ENCODE measurements around the gene VEGFD. TPM values are rescaled to one million over a fixed set of nuclear protein-coding genes. Genes with fewer than 3 reads are reported as not detected.

Gene VEGFD
- total RNA-seq, 1 donor from 2014 or later = 1.2 TPM

DNA sequence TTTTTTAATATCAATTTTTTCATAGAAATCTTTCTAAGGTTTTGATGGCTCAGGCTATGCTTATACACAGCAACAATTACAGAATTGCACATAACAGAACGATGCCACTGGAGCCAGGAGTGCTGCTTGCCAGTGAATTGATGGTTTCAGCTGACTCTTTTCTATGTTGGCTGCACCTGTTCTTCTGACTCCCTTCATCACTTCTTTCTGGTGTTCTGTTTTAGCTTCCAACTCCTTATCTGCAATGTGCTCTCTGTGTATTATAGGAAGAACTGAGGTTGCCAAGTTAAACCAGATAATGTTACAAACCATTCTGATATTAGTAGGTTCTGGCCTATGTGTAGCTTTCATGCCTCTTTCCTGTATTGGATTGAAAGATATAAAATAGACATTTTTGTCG is 11.6 kb upstream of the VEGFD start:
- Mint-ChIP-seq H3K27me3 (ENCODE audit: low read depth) (no peaks in the 10 kb centered on the region), H3K27ac (ENCODE audit: unreplicated experiment) (no peak overlapping the region), H3K4me1 (no peaks in the 10 kb centered on the region), H3K4me3 (no peak overlapping the region), H3K36me3 (ENCODE audit: low read depth) (peaks cover 17% of the 10 kb centered on the region), H3K9me3 (no peaks in the 10 kb centered on the region)
- DNase-seq (ENCODE audit: low read depth, low spot score) = no peak
- no peak for TF ChIP-seq CTCF (conservative IDR thresholded peaks at IDR 0.05)

GRCh38 chrX:15391850-15392249 is 7.6 kb upstream of the VEGFD start:
- Mint-ChIP-seq H3K9me3 (no peaks in the 10 kb centered on the region), H3K27me3 (ENCODE audit: low read depth) (no peaks in the 10 kb centered on the region), H3K36me3 (ENCODE audit: low read depth) (peaks cover 9% of the 10 kb centered on the region), H3K27ac (ENCODE audit: unreplicated experiment) (no peak overlapping the region), H3K4me3 (no peak overlapping the region), H3K4me1 (no peaks in the 10 kb centered on the region)
- no peak for DNase-seq (ENCODE audit: low read depth, low spot score)
- TF ChIP-seq CTCF (conservative IDR thresholded peaks at IDR 0.05) = no peak

GRCh38 chrX:15382813-15383212 is 1.4 kb downstream of the VEGFD start:
- Mint-ChIP-seq H3K27me3 (ENCODE audit: low read depth) (no peaks in the 10 kb centered on the region), H3K4me1 (peaks cover 20% of the 10 kb centered on the region), H3K4me3 (no peak overlapping the region), H3K27ac (ENCODE audit: unreplicated experiment) (no peak overlapping the region), H3K9me3 (no peaks in the 10 kb centered on the region), H3K36me3 (ENCODE audit: low read depth) (peaks cover 13% of the 10 kb centered on the region)
- no peak for TF ChIP-seq CTCF (conservative IDR thresholded peaks at IDR 0.05)
- no peak for DNase-seq (ENCODE audit: low read depth, low spot score)

DNA sequence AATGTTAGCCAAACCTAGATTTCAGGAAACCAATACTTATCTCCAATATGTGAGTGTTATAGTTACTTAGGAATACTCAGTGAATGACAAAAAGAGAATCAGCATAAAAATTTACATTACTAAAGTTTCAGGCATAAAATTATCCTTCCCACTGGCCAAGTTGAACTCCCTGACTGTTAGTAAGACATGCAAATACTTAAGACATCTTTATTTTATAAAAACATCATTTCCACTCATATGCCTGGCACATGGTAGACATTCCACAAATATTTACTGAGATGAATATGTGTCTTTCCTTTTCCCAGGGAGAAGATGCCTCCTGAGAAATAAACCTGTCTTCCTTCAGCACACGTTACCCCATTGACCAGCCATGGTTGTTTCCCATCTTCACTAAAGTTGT is 7.3 kb downstream of the VEGFD start:
- H3K4me3 Mint-ChIP-seq = no peak overlapping the region
- TF ChIP-seq CTCF (conservative IDR thresholded peaks at IDR 0.05) = no peak
- no peaks in the 10 kb centered on the region for H3K27me3 Mint-ChIP-seq (ENCODE audit: low read depth)
- peaks cover 6% of the 10 kb centered on the region for H3K36me3 Mint-ChIP-seq (ENCODE audit: low read depth)
- no peak overlapping the region for H3K27ac Mint-ChIP-seq (ENCODE audit: unreplicated experiment)
- DNase-seq (ENCODE audit: low read depth, low spot score) = no peak
- H3K9me3 Mint-ChIP-seq = no peaks in the 10 kb centered on the region
- no peaks in the 10 kb centered on the region for H3K4me1 Mint-ChIP-seq

DNA sequence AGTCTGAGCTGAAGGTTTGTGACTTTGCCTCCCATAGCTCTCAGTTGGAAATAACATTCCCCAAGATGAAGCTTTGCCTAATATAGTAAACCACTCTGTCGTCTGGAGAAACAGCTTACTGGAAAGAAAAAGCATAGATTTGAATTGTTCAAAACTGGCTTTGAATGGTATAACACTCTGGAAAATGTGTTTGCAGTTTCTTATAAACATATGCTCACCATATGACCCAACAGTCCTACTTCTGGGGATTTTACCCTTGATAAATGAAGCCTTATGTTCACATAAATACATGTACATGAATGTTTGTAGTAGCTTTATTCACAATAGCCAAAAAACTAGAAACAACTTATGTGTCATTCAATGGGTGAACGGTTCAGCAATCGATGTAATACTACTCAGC is 10.2 kb downstream of the VEGFD start:
- Mint-ChIP-seq H3K4me1 (no peaks in the 10 kb centered on the region), H3K27me3 (ENCODE audit: low read depth) (no peaks in the 10 kb centered on the region), H3K36me3 (ENCODE audit: low read depth) (peaks cover 3% of the 10 kb centered on the region), H3K4me3 (no peak overlapping the region), H3K27ac (ENCODE audit: unreplicated experiment) (no peak overlapping the region), H3K9me3 (peaks cover 5% of the 10 kb centered on the region)
- DNase-seq (ENCODE audit: low read depth, low spot score) = no peak
- no peak for TF ChIP-seq CTCF (conservative IDR thresholded peaks at IDR 0.05)
